ENCODE results near the gene UTS2R. TPM values are rescaled to one million over a fixed set of nuclear protein-coding genes. Genes with fewer than 3 reads are reported as not detected.

UTS2R gene
- total RNA-seq, 1 donor from 2014 or later, result 2.1 TPM

- DNase-seq, result no peak
- ATAC-seq, result no peak
- intact Hi-C loops (cut with micrococcal nuclease), result no loop called here
Observed at GRCh38 chr17:82384051-82384729, 12.6 kb downstream of the UTS2R start.

- ATAC-seq, result peak; percentile 86
- peak; percentile 88 for DNase-seq
- intact Hi-C loops (cut with micrococcal nuclease), result no loop called here
Observed at GRCh38 chr17:82384730-82385481, 13.3 kb downstream of the UTS2R start.

- DNase-seq (peak; percentile 60), ATAC-seq (peak; percentile 49)
- intact Hi-C loops (cut with micrococcal nuclease), result no loop called here
Observed at GRCh38 chr17:82385559-82386254, 14.1 kb downstream of the UTS2R start.

GRCh38 chr17:82386255-82386831 lies 14.8 kb downstream of the UTS2R start:
- intact Hi-C loops (cut with micrococcal nuclease), result no loop called here
- ATAC-seq (peak; percentile 49), DNase-seq (peak; percentile 64)

- ATAC-seq (no peak), DNase-seq (peak; percentile 35)
- intact Hi-C loops (cut with micrococcal nuclease), result no loop called here
Observed at GRCh38 chr17:82386881-82387704, 15.5 kb downstream of the UTS2R start.

- peak; percentile 14 for DNase-seq
- no peak for ATAC-seq
- intact Hi-C loops (cut with micrococcal nuclease), result no loop called here
Observed at GRCh38 chr17:82387705-82388106, 16.1 kb downstream of the UTS2R start.

GRCh38 chr17:82388223-82388921 lies 16.8 kb downstream of the UTS2R start:
- ATAC-seq, result no peak
- peak; percentile 66 for DNase-seq
- intact Hi-C loops (cut with micrococcal nuclease), result no loop called here

GRCh38 chr17:82388922-82389283 lies 17.3 kb downstream of the UTS2R start:
- no peak for ATAC-seq
- peak; percentile 15 for DNase-seq
- intact Hi-C loops (cut with micrococcal nuclease), result no loop called here

GRCh38 chr17:82389379-82389778 lies 17.8 kb downstream of the UTS2R start:
- DNase-seq (peak; percentile 3), ATAC-seq (no peak)
- intact Hi-C loops (cut with micrococcal nuclease), result no loop called here

GRCh38 chr17:82390015-82390859 lies 18.7 kb downstream of the UTS2R start:
- peak; percentile 27 for DNase-seq
- intact Hi-C loops (cut with micrococcal nuclease), result no loop called here
- ATAC-seq, result no peak

- ATAC-seq (no peak), DNase-seq (peak; percentile 14)
- intact Hi-C loops (cut with micrococcal nuclease), result no loop called here
Observed at GRCh38 chr17:82390860-82391435, 19.4 kb downstream of the UTS2R start.

- peak; percentile 15 for DNase-seq
- no peak for ATAC-seq
Observed at GRCh38 chr17:82391496-82392066, 20.0 kb downstream of the UTS2R start.

GRCh38 chr17:82392209-82392920 lies 20.8 kb downstream of the UTS2R start:
- ATAC-seq, result no peak
- no peak for DNase-seq
- intact Hi-C loops (cut with micrococcal nuclease), result no loop called here

More at GRCh38 chr17:82391496-82392066, 20.0 kb downstream of the UTS2R start:
- intact Hi-C loops (cut with micrococcal nuclease), result no loop called here

- ATAC-seq (no peak), DNase-seq (no peak)
- intact Hi-C loops (cut with micrococcal nuclease), result no loop called here
Observed at GRCh38 chr17:82392941-82393340, 21.4 kb downstream of the UTS2R start.

- intact Hi-C loops (cut with micrococcal nuclease), result no loop called here
- ATAC-seq (no peak), DNase-seq (no peak)
Observed at GRCh38 chr17:82394278-82394677, 22.7 kb downstream of the UTS2R start.
